Keratinocyte (primary cell): ENCODE data around the gene OR51V1.
"Not testable (repeated sequence)": the region's sequence is repeated elsewhere in the genome, so short reads cannot be mapped to it uniquely, and the experiment has no call there.

ENCODE experiments used
- EZH2 ChIP-seq: IDR thresholded peaks from one replicate; pipeline ENCODE4 v1.6.1; 2012; ENCODE audit warnings: inconsistent platforms, mild to moderate bottlenecking, low read length, moderate library complexity
- TF ChIP-seq, protein P1 (sequence below), 3 experiments: IDR thresholded peaks in 1 of 3; conservative IDR thresholded peaks in 1 of 3; optimal IDR thresholded peaks in 1 of 3; 2 replicates in 2 of 3; 3 replicates in 1 of 3; pipeline versions ENCODE3 to v1.5.1; 2011; ENCODE audit warnings: low read length in 3 of 3, mild to moderate bottlenecking in 3 of 3, moderate library complexity in 2 of 3, control low read depth in 1 of 3, inconsistent platforms in 1 of 3; ENCODE audit not compliant: insufficient read depth in 2 of 3; ENCODE audit errors: extremely low read depth in 1 of 3

GRCh38 chr11:5161045-5161444, 39.4 kb downstream of the OR51V1 start:
- TF ChIP-seq, protein P1, sequence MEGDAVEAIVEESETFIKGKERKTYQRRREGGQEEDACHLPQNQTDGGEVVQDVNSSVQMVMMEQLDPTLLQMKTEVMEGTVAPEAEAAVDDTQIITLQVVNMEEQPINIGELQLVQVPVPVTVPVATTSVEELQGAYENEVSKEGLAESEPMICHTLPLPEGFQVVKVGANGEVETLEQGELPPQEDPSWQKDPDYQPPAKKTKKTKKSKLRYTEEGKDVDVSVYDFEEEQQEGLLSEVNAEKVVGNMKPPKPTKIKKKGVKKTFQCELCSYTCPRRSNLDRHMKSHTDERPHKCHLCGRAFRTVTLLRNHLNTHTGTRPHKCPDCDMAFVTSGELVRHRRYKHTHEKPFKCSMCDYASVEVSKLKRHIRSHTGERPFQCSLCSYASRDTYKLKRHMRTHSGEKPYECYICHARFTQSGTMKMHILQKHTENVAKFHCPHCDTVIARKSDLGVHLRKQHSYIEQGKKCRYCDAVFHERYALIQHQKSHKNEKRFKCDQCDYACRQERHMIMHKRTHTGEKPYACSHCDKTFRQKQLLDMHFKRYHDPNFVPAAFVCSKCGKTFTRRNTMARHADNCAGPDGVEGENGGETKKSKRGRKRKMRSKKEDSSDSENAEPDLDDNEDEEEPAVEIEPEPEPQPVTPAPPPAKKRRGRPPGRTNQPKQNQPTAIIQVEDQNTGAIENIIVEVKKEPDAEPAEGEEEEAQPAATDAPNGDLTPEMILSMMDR (optimal IDR thresholded peaks at IDR 0.05 in 1 of 3, IDR thresholded peaks at IDR 0.05 in 1 of 3, conservative IDR thresholded peaks at IDR 0.05 in 1 of 3; ENCODE audit: extremely low read depth in 1 of 3, insufficient read depth in 2 of 3, low read length in 3 of 3) = not testable (repeated sequence)
- not testable (repeated sequence) for TF ChIP-seq EZH2
